NCI-H460 (cell line): ENCODE measurements around the gene ODAM. TPM values are rescaled to one million over a fixed set of nuclear protein-coding genes. Genes with fewer than 3 reads are reported as not detected.
"Not testable (repeated sequence)": the region's sequence is repeated elsewhere in the genome, so short reads cannot be mapped to it uniquely, and the experiment has no call there.

Experiments used
- DNase-seq: peaks from one replicate; pipeline ENCODE4 v3.0.0-alpha.2; 2016; ENCODE audit warnings: low read depth; ENCODE audit errors: extremely low read depth
- total RNA-seq: library from RNA; depleted of rRNA; stranded (reverse); fragments of >200 nt; shearing (Covaris generic); gene quantifications from 2 replicates; pipeline ENCODE4 v1.2.3, GENCODE V29; 2014; rRNA removed

ODAM gene
- total RNA-seq, 1 experiment from 2014 or later = not detected

GRCh38 chr4:70216550-70216949, 21.0 kb downstream of the ODAM start:
- not testable (repeated sequence) for DNase-seq

GRCh38 chr4:70221389-70221788, 25.9 kb downstream of the ODAM start:
- DNase-seq = not testable (repeated sequence)

DNA sequence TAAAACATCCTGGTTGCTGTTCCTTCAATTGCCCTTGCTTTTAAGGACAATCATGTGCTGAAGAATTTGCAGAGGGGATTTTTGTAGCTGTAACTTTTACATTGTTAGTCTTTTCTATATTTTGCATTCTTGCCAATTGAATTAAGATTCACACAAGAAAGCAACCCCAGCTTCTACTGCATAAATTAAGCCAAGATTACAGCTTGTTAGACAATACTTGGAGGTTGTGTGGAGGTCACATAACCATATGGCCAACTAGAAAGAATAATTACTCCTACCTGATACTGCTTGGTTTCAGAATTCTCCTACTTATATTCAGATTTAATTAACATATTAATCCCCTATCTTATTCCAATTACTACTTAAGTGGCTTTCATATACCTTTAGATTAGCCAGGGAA, 26.3 kb downstream of the ODAM start:
- DNase-seq = not testable (repeated sequence)

DNA sequence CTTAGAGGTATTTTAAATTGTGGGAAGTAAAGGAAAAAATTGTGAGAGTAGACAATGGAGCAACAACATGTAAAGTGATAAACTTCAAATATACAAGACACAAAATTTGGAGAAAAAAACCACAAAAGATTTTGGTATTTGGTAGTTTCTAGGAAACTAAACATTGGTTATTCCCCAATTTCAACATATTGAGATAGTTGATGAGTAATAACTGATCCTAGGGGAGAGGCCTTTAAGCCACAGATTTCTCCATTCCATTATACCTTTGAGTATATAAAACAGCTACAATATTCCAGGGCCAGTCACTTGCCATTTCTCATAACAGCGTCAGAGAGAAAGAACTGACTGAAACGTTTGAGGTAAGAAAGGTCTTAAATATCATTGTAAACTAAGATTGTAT, 30.3 kb downstream of the ODAM start, which contains the start of gene FDCSP:
Gene FDCSP, plus strand, starts transcription at position 301 of the 400 bp plus-strand sequence. CDS start 5,071 bp downstream, outside the sequence.
- DNase-seq = no peak

GRCh38 chr4:70236125-70236524, 40.6 kb downstream of the ODAM start:
- DNase-seq = no peak

- no peak for DNase-seq
Measured at GRCh38 chr4:70239131-70239883, 43.8 kb downstream of the ODAM start.

GRCh38 chr4:70239884-70240591, 44.5 kb downstream of the ODAM start:
- DNase-seq = no peak

GRCh38 chr4:70242297-70242696, 46.8 kb downstream of the ODAM start, which contains the start of gene CSN3:
TSS of gene CSN3 (plus strand) at chr4:70242597. CDS start at chr4:70244820, 2,223 bp downstream.
- not testable (repeated sequence) for DNase-seq

DNA sequence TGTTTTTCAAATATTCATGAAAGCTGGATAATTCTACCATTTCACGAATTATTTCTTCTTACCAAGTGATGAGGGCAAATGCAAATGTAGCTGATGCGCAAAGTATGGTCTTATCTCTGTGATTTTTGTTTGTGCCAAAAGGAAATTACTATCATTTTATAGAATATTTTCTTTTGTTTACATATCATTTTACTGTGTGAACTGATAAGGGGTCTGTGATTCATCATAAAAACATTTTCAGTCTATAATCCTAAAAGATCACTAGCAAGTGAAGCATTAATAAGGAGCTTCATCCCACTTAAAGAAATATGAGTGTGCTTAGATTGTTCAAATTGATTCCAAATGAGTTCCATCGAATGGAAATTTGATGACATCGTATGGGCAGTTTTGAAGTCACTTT, 47.6 kb downstream of the ODAM start:
- DNase-seq = no peak

GRCh38 chr4:70251250-70251944, 55.9 kb downstream of the ODAM start:
- no peak for DNase-seq

DNA sequence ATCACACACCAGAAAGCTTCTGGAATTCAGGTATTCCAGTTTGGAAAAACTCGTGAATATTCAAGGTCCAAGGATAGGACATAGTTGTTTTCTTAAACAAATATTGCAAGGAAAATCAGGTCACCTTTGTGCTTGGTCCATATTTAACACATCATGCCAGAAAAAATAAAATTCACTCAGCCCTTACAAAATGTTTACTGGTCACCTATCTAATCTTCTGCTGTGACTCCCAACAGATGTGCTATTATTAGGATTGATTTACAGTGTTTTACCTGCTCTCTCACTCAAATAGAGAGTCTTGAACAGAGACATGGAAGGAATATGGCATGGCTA, 56.4 kb downstream of the ODAM start:
- no peak for DNase-seq

Other genes starting within 250 kb of the ODAM start
- gene CSN2, start 230.0 kb upstream of the ODAM start, total RNA-seq = not detected in 2 replicates
- gene STATH, start 199.8 kb upstream of the ODAM start, total RNA-seq = not detected in 2 replicates
- gene HTN3, start 167.3 kb upstream of the ODAM start, total RNA-seq = not detected in 2 replicates
- gene HTN1, start 145.3 kb upstream of the ODAM start, total RNA-seq = not detected in 2 replicates
- not detected in 2 replicates for gene PRR27, start 41.5 kb upstream of the ODAM start, total RNA-seq
- gene FDCSP, start 30.4 kb downstream of the ODAM start, total RNA-seq = not detected in 2 replicates
- not detected in 2 replicates for gene CSN3, start 46.9 kb downstream of the ODAM start, total RNA-seq
- not detected in 2 replicates for gene CABS1, start 139.3 kb downstream of the ODAM start, total RNA-seq
- not detected in 2 replicates for gene SMR3A, start 165.0 kb downstream of the ODAM start, total RNA-seq
- gene SMR3B, start 187.4 kb downstream of the ODAM start, total RNA-seq = not detected in 2 replicates
- gene OPRPN, start 202.2 kb downstream of the ODAM start, total RNA-seq = not detected in 2 replicates